ENCODE data around the gene ANXA11. TPM values are rescaled to one million over a fixed set of nuclear protein-coding genes. Genes with fewer than 3 reads are reported as not detected.

The ANXA11 gene
- total RNA-seq, 1 experiment from 2014 or later, result 111 TPM

- DNase-seq (ENCODE audit: low spot score), result no peak
These were observed 10.2 kb downstream of the ANXA11 start for GRCh38 chr10:80195046-80195574.

GRCh38 chr10:80194373-80195045 lies 10.8 kb downstream of the ANXA11 start:
- in situ Hi-C loops (cut with HindIII; ENCODE audit: low sequenced_read_pairs), result no loop called here
- DNase-seq (ENCODE audit: low spot score), result no peak

More at GRCh38 chr10:80195046-80195574, 10.2 kb downstream of the ANXA11 start:
- in situ Hi-C loops (cut with HindIII; ENCODE audit: low sequenced_read_pairs), result no loop called here

- in situ Hi-C loops (cut with HindIII; ENCODE audit: low sequenced_read_pairs), result no loop called here
- DNase-seq (ENCODE audit: low spot score), result no peak
These were observed 12.8 kb downstream of the ANXA11 start for GRCh38 chr10:80192553-80192952.

GRCh38 chr10:80191589-80192270 lies 13.6 kb downstream of the ANXA11 start:
- DNase-seq (ENCODE audit: low spot score), result no peak
- in situ Hi-C loops (cut with HindIII; ENCODE audit: low sequenced_read_pairs), result no loop called here

GRCh38 chr10:80188713-80189112 lies 16.6 kb downstream of the ANXA11 start:
- in situ Hi-C loops (cut with HindIII; ENCODE audit: low sequenced_read_pairs), result no loop called here
- no peak for DNase-seq (ENCODE audit: low spot score)

- in situ Hi-C loops (cut with HindIII; ENCODE audit: low sequenced_read_pairs), result no loop called here
These were observed 17.6 kb downstream of the ANXA11 start for GRCh38 chr10:80187465-80188409.

GRCh38 chr10:80187060-80187459 lies 18.3 kb downstream of the ANXA11 start:
- in situ Hi-C loops (cut with HindIII; ENCODE audit: low sequenced_read_pairs), result no loop called here

More at GRCh38 chr10:80187465-80188409, 17.6 kb downstream of the ANXA11 start:
- DNase-seq (ENCODE audit: low spot score), result no peak

GRCh38 chr10:80186364-80187012 lies 18.8 kb downstream of the ANXA11 start:
- no peak for DNase-seq (ENCODE audit: low spot score)
- in situ Hi-C loops (cut with HindIII; ENCODE audit: low sequenced_read_pairs), result no loop called here

More at GRCh38 chr10:80187060-80187459, 18.3 kb downstream of the ANXA11 start:
- DNase-seq (ENCODE audit: low spot score), result no peak

GRCh38 chr10:80185578-80186299 lies 19.6 kb downstream of the ANXA11 start:
- no peak for DNase-seq (ENCODE audit: low spot score)

GRCh38 chr10:80184291-80184690 lies 21.0 kb downstream of the ANXA11 start:
- no peak for DNase-seq (ENCODE audit: low spot score)
- in situ Hi-C loops (cut with HindIII; ENCODE audit: low sequenced_read_pairs), result no loop called here

More at GRCh38 chr10:80185578-80186299, 19.6 kb downstream of the ANXA11 start:
- in situ Hi-C loops (cut with HindIII; ENCODE audit: low sequenced_read_pairs), result no loop called here

GRCh38 chr10:80183436-80183835 lies 21.9 kb downstream of the ANXA11 start:
- in situ Hi-C loops (cut with HindIII; ENCODE audit: low sequenced_read_pairs), result no loop called here
- no peak for DNase-seq (ENCODE audit: low spot score)

- in situ Hi-C loops (cut with HindIII; ENCODE audit: low sequenced_read_pairs), result no loop called here
- DNase-seq (ENCODE audit: low spot score), result no peak
These were observed 22.4 kb downstream of the ANXA11 start for GRCh38 chr10:80182986-80183385.

- in situ Hi-C loops (cut with HindIII; ENCODE audit: low sequenced_read_pairs), result no loop called here
- DNase-seq (ENCODE audit: low spot score), result no peak
These were observed 27.3 kb downstream of the ANXA11 start for GRCh38 chr10:80177781-80178636.

- in situ Hi-C loops (cut with HindIII; ENCODE audit: low sequenced_read_pairs), result no loop called here
These were observed 28.8 kb downstream of the ANXA11 start for GRCh38 chr10:80176526-80176925.

GRCh38 chr10:80174641-80175395 lies 30.5 kb downstream of the ANXA11 start:
- in situ Hi-C loops (cut with HindIII; ENCODE audit: low sequenced_read_pairs), result no loop called here

More at GRCh38 chr10:80176526-80176925, 28.8 kb downstream of the ANXA11 start:
- no peak for DNase-seq (ENCODE audit: low spot score)

GRCh38 chr10:80173466-80173865 lies 31.9 kb downstream of the ANXA11 start:
- DNase-seq (ENCODE audit: low spot score), result peak; percentile 79
- in situ Hi-C loops (cut with HindIII; ENCODE audit: low sequenced_read_pairs), result no loop called here

More at GRCh38 chr10:80174641-80175395, 30.5 kb downstream of the ANXA11 start:
- DNase-seq (ENCODE audit: low spot score), result no peak

- in situ Hi-C loops (cut with HindIII; ENCODE audit: low sequenced_read_pairs), result no loop called here
- no peak for DNase-seq (ENCODE audit: low spot score)
These were observed 32.4 kb downstream of the ANXA11 start for GRCh38 chr10:80172896-80173295.

All from G401 (cell line).